ENCODE data around the gene NR2C1. TPM values are rescaled to one million over a fixed set of nuclear protein-coding genes. Genes with fewer than 3 reads are reported as not detected.

Gene NR2C1
- total RNA-seq, 1 experiment from 2014 or later = 45.4 TPM

DNA sequence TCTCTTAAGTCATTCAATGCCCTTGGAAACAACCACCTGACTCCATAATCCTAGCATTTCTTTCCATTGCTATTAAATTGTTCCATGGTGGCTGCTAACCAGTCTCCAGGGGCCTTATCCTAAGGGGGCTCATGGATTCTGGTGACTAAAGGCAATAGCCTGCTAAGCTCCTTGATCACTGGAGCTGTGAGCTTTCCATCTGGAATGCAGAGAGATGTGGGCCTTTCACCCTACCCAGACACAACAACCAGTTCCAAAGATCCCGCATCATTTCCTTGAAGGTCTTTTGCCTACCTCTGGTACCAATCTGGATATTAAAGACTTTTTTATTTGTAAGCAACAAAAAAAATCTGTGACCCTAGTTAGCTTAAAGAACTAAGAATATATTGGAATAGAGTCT lies 102.9 kb downstream of the NR2C1 start:
- Mint-ChIP-seq H3K4me1 (no peaks in the 10 kb centered on the region), H3K27ac (no peak overlapping the region), H3K36me3 (0 out of 2 replicates have a peak, but pooled peaks cover 8% of the 10 kb centered on the region), H3K4me3 (no peak overlapping the region), H3K9me3 (no peaks in the 10 kb centered on the region), H3K27me3 (ENCODE audit: low read depth) (no peaks in the 10 kb centered on the region)
- DNase-seq (ENCODE audit: low spot score) (no peak), ATAC-seq (no peak)
- ChIA-PET POLR2A (no interaction called here), CTCF (no interaction called here)
- TF ChIP-seq, protein P1, sequence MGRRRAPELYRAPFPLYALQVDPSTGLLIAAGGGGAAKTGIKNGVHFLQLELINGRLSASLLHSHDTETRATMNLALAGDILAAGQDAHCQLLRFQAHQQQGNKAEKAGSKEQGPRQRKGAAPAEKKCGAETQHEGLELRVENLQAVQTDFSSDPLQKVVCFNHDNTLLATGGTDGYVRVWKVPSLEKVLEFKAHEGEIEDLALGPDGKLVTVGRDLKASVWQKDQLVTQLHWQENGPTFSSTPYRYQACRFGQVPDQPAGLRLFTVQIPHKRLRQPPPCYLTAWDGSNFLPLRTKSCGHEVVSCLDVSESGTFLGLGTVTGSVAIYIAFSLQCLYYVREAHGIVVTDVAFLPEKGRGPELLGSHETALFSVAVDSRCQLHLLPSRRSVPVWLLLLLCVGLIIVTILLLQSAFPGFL (CRISPR knock-in tag; IDR thresholded peaks at IDR 0.05; ENCODE audit: borderline replicate concordance) = no peak
- TF ChIP-seq, protein P2, sequence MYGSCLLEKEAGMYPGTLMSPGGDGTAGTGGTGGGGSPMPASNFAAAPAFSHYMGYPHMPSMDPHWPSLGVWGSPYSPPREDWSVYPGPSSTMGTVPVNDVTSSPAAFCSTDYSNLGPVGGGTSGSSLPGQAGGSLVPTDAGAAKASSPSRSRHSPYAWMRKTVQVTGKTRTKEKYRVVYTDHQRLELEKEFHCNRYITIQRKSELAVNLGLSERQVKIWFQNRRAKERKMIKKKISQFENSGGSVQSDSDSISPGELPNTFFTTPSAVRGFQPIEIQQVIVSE (CRISPR knock-in tag; IDR thresholded peaks at IDR 0.05; ENCODE audit: borderline replicate concordance) = no peak
- TF ChIP-seq, protein P3, sequence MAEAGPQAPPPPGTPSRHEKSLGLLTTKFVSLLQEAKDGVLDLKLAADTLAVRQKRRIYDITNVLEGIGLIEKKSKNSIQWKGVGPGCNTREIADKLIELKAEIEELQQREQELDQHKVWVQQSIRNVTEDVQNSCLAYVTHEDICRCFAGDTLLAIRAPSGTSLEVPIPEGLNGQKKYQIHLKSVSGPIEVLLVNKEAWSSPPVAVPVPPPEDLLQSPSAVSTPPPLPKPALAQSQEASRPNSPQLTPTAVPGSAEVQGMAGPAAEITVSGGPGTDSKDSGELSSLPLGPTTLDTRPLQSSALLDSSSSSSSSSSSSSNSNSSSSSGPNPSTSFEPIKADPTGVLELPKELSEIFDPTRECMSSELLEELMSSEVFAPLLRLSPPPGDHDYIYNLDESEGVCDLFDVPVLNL (CRISPR knock-in tag; IDR thresholded peaks at IDR 0.05; ENCODE audit: borderline replicate concordance, low read depth) = no peak
- no peak for TF ChIP-seq SMAD4 (CRISPR knock-in tag; IDR thresholded peaks at IDR 0.05)

Other genes starting within 250 kb of the NR2C1 start
- 87.3 to 102 TPM (median 97.0 TPM) in 3 replicates for gene NDUFA12, start 69.9 kb downstream of the NR2C1 start, total RNA-seq (2021)
- gene FGD6, start 143.8 kb upstream of the NR2C1 start, total RNA-seq (2021) = 24.2 to 28.2 TPM (median 24.4 TPM) in 3 replicates
- gene VEZT, start 144.2 kb upstream of the NR2C1 start, total RNA-seq (2021) = 51.5 to 54.5 TPM (median 53.9 TPM) in 3 replicates